RWPE1 (cell line): ENCODE measurements around the gene PNPLA2.

Source experiments
- CTCF ChIA-PET: fragments of 350-600 bp; sonication (Branson Sonifier 250); formaldehyde crosslinking; extraction: SDS; loops from one replicate; lab custom pipeline; 2021; lab: Yijun Ruan, JAX
- POLR2A ChIA-PET: fragments of 400-600 bp; formaldehyde crosslinking; extraction: SDS; loops from one replicate; lab custom pipeline; 2020; ENCODE audit warnings: antibody characterized with exemption; ENCODE audit not compliant: low non-redundant PET; lab: Yijun Ruan, JAX
- DNase-seq: peaks from one replicate; pipeline ENCODE4 v3.0.0; 2012; ENCODE audit warnings: low spot score
- H3K27ac ChIP-seq: fragments of 450-650 bp; 2 replicates; pipeline ENCODE4 v1.5.1; 2017
- TF ChIP-seq, protein P1 (sequence below): fragments of 450-650 bp; conservative IDR thresholded peaks from 2 replicates; pipeline ENCODE4 v1.5.1; 2017; ENCODE audit warnings: low read depth, mild to moderate bottlenecking

The PNPLA2 gene

DNA sequence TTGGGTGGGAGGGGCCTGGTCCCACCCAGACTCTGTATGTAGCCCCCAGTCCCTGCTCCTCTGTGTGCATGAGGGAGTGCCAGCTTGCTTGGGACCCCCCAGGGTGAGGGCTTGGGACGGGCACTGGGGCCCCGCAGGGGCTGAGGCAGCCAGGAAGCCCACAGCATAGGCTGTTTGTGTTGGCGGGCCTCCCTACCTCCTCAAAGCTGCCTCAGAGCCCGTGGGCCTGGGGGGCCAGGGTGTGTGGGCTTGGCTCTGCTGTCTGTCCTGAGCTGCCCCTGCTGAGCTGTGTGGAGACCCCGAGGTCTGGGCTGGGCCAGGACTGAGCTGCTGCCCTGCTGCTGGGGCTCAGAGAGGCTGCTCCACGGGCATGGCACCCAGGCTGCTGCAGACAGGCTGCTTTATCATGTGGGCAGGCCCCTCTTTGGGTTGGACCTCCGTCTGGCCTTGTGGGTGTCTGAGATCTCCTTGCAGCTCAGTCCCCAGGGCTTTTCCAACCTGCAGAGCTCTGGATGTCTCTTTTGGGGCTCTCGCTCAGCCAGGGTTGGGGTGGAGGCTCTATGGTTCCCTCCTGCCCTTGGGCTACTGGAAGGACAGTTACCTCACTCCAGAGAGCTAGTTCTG, 27.3 kb downstream of the PNPLA2 start:
- DNase-seq: no peak
- TF ChIP-seq, protein P1, sequence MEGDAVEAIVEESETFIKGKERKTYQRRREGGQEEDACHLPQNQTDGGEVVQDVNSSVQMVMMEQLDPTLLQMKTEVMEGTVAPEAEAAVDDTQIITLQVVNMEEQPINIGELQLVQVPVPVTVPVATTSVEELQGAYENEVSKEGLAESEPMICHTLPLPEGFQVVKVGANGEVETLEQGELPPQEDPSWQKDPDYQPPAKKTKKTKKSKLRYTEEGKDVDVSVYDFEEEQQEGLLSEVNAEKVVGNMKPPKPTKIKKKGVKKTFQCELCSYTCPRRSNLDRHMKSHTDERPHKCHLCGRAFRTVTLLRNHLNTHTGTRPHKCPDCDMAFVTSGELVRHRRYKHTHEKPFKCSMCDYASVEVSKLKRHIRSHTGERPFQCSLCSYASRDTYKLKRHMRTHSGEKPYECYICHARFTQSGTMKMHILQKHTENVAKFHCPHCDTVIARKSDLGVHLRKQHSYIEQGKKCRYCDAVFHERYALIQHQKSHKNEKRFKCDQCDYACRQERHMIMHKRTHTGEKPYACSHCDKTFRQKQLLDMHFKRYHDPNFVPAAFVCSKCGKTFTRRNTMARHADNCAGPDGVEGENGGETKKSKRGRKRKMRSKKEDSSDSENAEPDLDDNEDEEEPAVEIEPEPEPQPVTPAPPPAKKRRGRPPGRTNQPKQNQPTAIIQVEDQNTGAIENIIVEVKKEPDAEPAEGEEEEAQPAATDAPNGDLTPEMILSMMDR: no peak
- ChIA-PET CTCF (interaction anchor here (0.6 kb wide), 1 partner anchor 281 kb away, joined by 3 read pairs; no protein-coding TSS in a partner anchor), POLR2A (interaction anchor here (0.5 to 0.6 kb wide), 2 partner anchors 142 to 597 kb away, joined by 3 read pairs; no protein-coding TSS in a partner anchor)
- H3K27ac ChIP-seq: peak overlapping the region; percentile 99

DNA sequence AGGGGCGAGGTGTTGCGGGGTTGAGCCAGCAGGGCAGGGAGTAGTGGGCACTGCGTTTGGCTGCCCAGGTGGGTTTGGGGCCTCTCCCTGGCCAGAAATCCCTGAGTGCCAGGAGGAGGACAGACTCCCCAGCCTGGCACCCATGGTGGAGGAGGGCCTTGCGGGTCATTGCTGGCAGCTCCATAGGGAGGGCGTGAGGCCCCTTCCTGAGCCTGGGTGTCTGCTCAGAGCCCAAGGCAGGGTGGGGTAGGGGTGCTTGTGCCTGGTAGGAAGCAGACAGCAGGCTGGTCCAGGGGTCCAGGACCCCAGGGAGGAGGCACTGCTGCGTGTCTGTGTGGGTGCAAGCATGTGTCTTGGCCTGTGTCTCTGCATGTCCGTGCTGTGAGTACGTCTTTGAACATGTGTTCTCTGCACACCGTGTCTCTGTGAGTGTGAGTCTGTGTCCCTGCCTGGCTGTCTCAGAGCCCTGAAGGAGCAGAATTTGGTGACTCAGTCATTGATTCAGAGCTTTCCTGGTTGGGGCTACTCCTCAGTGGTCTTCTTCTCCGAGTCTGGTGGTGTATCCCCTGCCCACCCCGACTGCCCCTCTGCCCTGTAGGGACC, 27.9 kb downstream of the PNPLA2 start:
- ChIA-PET CTCF (interaction anchor here (0.6 kb wide), 1 partner anchor 281 kb away, joined by 3 read pairs; no protein-coding TSS in a partner anchor), POLR2A (interaction anchor here (0.6 kb wide), 1 partner anchor 596 kb away, joined by 3 read pairs; no protein-coding TSS in a partner anchor)
- no peak for DNase-seq
- TF ChIP-seq, protein P1: no peak
- H3K27ac ChIP-seq: peak overlapping the region; percentile 99

DNA sequence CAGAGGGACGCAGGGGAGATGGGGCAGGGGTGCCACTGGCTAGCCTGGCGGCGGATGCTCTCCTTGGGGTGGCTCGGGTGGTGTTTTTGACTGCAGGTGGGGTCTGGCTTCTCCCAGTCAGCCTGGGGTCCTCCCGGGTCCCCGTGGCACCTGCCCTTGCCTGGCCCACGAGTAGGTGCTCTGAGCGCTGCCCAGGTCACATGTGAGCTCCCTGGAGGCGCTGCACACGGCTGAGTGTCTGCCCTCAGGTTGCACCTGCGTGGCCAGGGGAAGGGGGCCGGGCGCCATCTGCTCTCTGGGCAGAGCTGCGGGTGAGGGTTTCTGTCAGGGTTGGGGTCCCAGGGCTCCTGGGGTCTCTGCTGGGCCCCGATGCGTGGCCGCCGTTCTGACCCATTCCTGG, 29.2 kb downstream of the PNPLA2 start:
- ChIA-PET CTCF (interaction anchor here (0.7 to 1.4 kb wide), 6 partner anchors 22 to 205 kb away, joined by 3 to 5 read pairs (median 5); no protein-coding TSS in a partner anchor), POLR2A (no interaction called here)
- TF ChIP-seq, protein P1: no peak
- peak overlapping the region; percentile 99 for H3K27ac ChIP-seq
- no peak for DNase-seq

DNA sequence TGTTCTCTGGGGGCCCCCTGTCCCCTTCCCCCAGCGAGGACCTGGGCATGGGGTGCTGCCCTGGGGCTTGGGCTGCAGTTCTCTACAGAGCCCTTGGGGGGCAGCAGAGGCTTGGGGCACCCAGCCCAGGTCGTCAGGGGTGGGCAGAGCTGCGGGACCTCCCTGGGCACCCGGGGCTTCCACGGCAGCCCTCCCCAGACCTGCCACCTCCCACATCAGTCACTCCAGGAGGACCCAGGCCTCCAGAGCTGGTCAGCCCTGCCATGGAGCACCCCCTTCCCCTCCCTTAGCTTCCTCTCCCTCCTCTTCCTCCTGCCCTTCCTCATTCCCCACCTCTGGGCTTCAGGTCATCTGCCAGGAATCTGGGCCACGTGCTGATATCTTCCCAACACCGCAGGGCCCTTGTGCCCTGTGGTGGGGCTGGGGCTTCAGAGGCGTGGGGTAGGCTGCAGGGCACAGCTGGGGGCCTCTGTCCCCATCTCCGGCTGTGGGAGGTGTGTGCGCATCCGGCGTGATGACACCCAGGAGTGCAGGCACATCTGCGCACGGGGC, 29.7 kb downstream of the PNPLA2 start:
- H3K27ac ChIP-seq: peak overlapping the region; percentile 99
- CTCF ChIA-PET: interaction anchor here (0.7 to 1.4 kb wide), 10 partner anchors 9 to 205 kb away, joined by 3 to 5 read pairs (median 4); no protein-coding TSS in a partner anchor
- TF ChIP-seq, protein P1: peak; percentile 79
- no peak for DNase-seq
- POLR2A ChIA-PET: no interaction called here

DNA sequence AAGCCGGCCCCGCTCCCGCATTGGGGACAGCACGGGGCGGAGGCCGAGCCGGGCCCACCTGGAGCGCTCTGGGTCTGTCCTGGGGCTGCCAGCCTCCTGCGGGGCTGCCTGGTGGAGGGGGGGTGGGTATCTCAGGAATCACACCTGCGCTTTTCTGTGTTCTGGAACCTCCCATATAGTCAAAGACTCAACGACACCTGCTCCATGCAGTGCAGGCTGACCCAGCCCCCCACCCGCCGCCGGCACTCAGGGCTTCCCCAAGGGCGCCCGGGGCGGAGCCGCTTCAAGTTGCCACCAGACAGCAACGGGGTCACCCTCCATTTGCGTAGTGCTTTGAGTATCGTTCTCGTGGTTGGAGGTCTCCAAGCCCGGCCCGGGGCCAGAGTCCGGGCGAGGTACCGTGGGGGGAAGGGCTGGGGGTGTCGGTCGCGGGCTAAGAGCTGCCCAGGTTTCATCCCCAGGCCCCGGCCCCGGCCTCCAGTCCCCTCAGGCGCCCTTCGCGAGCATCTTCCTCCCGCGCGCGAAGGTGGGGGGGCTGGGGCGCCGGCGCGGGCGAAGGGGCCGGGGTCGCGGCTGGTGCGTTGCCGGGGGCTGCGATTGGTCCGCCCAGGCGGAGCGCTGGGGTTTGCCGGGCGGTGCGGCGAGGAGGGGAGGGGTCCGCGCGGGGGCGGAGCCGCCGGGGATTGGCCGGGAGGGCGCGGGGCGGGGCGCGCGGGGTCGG, 30.6 kb downstream of the PNPLA2 start:
- H3K27ac ChIP-seq: peak overlapping the region; percentile 99
- TF ChIP-seq, protein P1: no peak
- no peak for DNase-seq
- ChIA-PET POLR2A (no interaction called here), CTCF (interaction anchor here (0.7 to 1.1 kb wide), 4 partner anchors 8 to 201 kb away, joined by 3 to 4 read pairs (median 3); no protein-coding TSS in a partner anchor)
